Kidney tubule cell (primary cell): ENCODE data around the gene ANKS1A.
"Not testable (repeated sequence)": the region's sequence is repeated elsewhere in the genome, so short reads cannot be mapped to it uniquely, and the experiment has no call there.

ENCODE experiments used
- DNase-seq: peaks from one replicate; pipeline ENCODE4 v3.0.0-alpha.2; 2018; ENCODE audit warnings: low spot score

Gene ANKS1A

DNA sequence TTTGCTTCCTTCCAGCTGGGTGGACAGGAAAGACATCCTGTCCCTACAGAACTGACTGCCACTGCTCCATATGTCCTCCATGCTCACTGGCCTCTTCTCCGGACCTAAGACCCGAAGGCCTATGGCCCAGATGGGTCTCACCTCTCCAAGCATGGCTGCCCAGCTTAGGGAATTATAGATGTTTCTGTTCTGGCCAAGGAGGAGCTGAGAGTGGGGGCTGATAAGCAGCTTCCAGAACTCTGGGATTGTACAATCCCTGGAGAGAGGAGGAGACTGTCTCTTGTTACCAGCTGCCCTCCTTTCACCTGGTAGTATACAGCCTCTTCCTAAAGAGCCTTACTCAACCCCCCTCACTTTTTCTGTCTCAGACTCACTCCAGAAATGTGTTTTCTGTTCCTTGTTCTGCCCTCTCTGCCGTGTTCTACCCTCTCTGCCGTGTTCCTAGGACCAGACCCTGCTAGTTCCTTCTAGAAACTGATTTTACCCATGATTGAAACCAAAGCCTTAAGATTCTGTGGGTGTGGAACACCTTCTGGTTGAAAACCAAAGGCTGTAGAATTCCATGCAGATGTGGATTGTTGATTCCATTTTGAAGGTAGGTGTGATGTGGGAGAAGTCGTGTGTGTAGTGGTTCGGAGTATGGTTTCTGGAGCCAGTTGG is 28.7 kb downstream of the ANKS1A start:
- DNase-seq: no peak

DNA sequence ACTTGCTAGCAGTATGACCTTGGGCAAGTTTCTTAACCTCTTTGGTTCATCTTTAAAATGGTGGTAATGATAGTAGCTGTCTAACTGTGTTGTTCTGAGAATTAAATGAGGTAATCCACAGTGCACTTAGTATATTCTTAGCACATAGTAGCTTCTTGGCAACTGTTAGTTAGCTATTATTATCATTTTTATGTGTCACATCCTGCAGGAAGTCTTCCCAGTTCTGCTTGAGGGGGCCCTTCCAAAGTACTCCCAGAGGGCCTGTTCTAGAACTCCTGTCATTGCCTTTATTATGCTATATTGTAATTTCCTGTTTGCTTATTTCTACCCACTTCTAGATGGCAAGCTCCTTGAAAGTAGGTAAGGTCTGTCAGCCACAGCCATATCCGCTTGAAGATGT is 30.6 kb downstream of the ANKS1A start:
- DNase-seq: peak; percentile 80

DNA sequence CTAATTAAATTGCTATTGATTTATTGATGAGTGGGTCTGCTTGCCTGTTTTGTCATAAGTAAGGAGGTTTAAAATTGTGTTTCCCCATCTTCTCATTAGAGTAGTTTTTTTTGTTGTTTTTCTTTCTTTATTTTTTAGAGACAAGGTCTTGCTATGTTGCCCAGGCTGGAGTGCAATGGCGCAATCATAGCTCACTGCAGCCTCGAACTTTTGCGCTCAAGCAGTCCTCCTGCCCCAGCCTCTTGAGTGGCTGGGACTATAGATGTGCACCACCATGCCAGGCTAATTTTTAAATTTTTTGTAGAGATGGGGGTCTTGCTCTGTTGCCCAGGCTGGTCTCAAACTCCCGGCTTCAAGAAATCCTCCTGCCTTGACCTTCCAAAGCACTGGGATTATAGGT is 31.0 kb downstream of the ANKS1A start:
- DNase-seq: no peak

DNA sequence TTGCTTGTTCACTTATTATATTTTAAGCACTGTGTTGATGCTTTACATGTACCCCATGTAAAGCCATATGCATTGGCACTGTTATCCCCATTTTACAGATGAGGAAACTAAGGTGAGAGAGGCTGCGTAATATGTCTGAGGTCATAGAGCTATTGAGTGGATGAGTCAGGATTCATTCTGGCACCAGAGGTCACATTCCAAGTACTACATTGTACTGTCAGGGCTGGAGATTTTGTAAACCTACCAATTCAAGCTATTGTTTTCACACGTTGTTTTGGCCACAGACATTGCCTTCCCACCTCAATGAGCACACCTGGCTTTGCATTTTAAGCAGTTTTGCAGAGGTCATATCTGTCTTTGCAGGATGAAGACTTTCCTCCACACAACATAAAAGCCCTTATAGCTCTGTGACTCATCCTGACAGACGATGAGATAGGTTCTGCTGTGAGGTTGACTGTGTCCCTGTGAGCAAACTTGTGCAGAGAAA is 33.2 kb downstream of the ANKS1A start:
- DNase-seq: peak; percentile 94

DNA sequence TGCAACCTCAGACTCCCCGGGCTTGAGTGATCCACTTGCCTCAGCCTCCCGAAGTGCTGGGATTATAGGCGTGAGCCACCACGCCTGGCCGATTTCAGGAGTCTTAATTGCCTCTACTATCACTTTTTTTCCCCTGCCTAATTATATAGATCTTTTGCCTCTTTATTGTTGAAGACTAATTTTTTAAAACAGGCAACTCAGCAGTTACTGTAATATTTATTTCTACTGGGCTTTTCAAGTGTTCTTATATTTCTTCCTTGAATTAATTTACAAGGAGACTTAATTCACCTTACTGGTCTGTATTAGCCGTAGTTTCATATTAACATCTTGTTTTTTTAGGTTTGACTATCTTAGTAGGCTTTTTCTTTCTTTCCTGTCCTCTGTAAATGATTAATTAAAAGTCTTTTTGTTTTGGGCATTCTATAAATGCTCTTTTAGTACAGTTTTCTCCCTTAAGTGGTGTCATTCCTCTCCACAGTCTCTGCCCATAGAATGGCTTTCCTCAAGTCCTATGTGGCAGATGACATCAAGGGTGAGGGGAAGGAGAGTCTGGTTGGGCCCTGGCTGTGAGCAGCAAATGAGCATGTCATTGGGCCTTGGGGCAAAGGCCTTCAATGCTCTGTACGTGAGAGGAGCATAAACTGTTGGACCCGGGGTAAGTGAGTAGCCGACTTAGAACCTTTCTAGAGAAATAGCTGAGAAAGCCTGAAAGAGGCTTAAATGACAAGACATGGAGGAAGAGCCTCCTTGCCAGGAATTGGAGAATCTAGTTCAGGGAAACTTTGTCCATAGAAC is 36.0 kb downstream of the ANKS1A start:
- peak; percentile 26 for DNase-seq

DNA sequence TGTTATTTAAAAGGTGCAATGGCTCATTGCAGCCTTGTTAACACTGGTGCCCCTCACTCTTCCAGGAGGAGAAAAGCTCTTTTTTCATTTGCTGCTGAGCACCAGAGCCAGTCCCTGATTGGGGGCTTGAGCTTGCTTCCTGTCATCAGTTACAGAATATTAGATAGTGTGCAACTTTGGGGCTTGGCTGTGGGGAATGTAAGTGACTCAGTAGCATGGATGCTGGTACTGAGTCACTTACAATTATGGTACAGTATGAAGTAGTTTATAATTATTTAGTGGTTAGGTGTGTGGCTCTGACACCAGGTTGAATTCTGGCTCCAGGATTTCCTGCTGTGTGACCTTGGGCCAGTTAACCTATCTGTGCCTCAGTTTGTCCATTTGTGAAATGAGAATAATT is 37.6 kb downstream of the ANKS1A start:
- peak; percentile 88 for DNase-seq

DNA sequence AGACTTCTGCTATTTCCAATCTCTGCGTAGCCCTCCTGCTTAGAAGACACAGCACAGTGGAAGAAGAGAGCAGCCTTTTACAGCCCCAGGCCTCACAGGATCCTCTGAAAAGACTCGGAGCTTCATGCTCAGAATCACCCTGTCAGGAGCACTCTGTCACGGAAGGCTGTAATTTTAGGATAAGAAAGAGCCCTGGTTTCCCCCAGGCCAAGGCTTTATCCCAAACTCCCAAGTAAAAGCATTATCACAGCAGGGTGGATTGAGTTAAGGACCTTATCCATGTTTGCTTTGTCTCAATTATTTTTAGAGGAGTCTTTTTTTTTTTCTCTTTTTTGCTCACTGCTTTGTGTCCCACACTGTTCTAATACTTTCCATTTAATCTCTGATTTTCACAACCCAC is 39.2 kb downstream of the ANKS1A start:
- DNase-seq: no peak

DNA sequence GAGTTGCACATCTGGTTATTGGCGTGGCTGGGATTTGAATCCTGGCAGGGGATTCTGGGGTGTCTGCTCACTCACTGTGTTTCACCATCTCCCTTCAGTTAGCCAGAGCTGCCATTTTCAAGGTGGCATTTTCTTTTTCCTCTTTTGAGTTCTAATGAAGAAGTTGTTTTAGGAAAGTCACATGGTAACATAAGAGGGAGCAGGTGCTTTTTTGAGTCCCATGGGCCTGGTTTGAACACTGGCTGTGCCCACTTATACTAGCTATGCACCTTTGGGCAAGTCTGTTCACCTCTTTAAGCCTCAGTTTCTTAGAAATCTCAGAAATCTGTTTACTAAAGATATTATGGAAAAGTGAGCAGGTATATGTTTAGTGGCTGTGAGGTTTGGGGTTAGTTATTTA is 39.6 kb downstream of the ANKS1A start:
- no peak for DNase-seq

DNA sequence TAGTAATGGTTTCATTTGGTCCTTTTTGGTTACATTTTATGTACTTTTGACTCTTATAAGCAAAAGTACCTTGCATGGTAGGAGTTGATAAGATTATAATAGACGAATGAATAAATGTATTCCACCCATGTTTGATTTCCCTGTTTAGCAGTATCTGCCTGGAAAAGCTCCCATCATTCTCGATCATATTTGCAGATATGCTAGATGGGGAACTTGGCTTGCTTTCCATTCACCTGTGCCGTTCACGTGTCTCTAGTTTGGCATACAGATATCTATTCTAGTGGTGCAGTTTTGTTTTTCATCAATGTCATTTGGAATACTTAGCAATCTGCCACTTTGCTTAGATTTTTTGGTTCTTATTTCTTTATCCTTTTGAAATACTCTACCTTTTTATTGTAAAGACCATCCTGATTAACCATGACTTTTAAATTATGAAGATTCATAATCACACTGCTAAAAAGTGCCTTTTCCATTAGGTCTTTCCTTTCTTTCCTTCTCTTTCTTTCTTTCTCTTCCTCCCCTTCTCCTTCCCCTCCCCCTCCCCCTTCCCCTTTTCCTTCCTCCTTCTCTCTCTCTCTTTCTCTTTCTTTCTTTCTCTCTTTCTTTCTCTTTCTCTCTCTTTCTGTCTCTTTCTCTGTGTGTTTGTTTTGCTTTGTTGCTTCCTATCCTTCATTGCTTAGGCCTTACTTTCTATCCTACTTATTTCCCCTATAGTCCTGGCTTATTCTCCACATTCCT is 40.4 kb downstream of the ANKS1A start:
- DNase-seq: no peak

DNA sequence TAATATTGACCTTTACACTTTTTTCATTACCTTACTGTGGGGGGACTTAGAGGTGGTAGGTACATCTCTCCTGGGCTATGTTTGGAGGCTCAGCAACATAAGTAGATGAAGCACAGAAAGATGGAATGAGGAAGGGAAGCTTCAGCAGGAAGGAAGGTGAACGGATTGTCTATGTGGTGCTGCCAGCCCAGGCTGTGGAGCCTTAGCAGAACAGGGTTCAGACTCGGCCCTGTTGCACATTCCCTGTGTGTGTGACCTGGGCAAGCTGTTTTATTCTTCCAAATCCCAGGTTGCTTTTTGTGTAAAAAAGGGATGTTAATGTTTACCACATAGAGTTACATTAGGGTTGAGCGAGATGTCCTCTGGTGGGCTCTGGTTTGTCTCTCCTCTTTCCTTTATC is 41.2 kb downstream of the ANKS1A start:
- no peak for DNase-seq

DNA sequence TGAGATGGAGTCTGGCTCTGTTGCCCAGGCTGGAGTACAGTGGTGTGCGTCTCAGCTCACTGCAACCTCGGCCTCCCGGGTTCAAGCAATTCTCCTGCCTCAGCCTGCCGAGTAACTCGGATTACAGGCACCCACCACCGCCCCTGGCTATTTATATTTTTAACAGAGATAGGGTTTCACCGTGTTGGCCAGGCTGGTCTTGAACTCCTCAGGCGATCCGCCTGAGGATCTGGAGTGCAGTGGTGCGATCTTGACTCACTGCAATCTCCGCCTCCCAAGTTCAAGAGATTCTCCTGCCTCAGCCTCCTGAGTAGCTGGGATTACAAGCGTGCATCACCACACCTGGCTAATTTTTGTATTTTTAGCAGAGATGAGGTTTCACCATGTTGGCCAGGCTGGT is 43.1 kb downstream of the ANKS1A start:
- not testable (repeated sequence) for DNase-seq

DNA sequence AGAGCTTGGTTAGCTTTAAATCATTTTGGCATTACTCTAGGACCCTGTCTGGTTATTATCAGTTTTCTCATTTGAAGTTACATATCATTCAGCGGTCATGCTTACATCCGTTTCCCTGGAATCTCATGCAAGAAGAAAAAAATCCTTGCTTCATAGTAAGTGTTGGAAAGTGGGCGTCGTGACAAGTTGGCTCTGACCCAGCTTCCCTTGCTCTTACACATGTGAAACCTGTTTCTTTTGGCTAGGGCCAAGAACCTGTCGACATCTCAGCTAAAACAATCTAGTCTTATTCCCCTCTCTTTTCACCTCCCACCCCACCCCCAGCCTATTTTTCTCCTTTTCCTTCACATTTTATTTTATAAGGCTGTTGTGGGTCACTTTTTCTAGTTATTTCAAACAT is 45.5 kb downstream of the ANKS1A start:
- DNase-seq: no peak

DNA sequence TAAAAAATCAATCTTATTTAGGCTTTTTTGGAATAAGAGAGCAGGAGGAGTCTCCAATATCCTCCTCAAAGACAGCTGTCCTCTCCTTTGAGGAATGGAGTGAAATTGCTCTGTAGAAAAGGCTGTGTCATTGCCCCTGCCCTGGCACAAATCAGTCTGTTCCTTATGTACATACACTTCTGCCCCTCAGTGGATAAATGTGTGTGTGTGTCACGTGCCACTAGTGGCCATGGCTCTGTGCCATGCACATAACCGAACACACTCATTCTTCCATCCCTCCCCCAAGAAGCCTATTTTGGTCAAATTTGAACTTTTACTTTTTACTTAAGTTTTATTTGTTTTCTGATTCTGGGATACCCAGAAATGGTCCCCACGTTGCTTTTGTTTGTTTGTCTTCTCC is 49.2 kb downstream of the ANKS1A start:
- DNase-seq: no peak

DNA sequence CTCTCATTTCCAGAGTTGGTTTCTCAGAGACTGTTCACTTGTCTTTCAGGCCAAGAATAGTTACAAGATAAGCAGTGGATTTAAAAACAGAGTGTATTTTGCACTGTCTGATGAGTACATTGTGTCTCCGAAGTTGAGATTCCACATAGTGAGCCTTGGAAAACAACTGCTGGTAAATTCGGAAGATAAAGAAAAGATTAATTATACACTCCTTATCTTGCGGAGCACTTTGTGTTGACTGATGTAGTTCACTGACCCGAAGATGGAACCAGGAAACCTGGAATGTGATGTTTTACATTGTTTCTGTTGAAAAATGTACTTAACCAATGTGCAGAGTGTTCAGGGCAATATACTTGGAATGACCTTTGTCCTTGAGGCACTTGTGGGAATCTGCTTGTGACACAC is 51.0 kb downstream of the ANKS1A start:
- DNase-seq: no peak

DNA sequence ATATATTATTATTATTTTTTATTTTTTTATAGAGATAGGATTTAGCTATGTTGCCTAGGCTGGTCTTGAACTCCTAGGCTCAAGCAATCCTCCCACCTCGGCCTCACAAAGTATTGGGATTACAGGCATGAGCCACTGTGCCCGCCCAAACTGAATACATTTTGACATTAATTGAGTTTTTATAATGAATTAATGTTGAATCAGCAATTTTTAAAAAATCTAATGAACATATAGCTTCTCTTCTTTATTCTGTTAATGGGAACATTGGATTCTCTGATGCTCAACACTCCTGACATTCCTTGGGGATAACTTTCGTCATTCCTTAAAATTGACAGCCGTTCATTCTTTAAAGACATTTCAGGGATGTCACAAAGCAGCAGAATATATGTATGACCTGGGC is 52.4 kb downstream of the ANKS1A start:
- no peak for DNase-seq

DNA sequence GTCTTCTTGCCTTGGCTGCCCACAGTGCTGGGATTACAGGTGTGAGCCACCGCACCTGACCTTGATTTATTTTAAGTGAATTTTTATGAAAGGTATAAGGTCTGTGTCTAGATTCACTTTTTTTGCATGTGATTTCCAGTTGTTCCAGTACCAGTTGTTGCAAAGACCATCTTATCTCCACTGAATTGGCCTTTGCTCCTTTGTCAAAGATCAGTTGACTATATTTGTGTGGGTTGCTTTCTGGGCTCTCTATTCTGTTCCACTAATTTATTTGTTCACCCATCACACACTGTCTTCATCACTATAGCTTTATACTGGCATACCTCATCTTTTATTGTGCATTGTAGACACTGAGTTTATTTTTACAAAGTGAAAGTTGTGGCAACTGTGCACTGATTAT is 56.3 kb downstream of the ANKS1A start:
- no peak for DNase-seq

DNA sequence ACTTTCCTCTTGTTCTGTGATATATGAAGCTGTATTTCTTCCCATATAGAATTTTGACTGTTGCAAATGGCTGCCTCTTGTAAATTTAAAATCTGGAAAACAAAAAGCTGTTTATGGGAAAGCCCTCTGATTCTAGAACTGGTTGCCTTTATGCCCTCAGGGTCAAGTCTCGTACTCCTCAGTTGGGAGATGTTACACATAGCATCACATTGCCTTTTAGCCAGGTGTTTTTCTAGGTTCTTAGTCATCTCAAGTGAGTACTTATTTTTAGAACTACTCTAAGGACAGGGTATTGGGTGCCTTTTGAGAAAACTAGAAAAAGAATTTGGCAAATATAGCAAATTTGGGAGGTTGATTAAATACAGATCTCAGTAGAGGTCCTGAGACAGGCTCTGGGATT is 58.5 kb downstream of the ANKS1A start:
- DNase-seq: no peak

DNA sequence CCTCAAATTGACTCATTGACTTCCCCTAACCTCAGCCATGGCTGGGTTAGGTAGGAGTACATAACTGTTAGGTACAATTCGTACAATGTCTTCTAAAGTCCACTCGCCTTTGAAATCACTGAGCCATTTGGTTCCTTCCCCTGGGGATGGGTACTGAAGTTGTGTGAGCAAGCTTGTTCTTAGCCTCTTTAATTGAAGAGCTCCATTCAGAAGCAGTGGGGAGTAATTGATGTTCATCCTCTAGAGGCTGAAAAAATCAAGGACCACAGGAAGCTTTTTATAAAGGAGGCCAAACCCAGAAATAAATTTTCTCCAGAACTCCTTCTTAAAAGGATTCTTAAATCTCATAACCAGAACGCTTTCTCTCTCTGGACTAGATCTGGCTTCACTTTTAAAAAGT is 60.6 kb downstream of the ANKS1A start:
- DNase-seq: no peak

DNA sequence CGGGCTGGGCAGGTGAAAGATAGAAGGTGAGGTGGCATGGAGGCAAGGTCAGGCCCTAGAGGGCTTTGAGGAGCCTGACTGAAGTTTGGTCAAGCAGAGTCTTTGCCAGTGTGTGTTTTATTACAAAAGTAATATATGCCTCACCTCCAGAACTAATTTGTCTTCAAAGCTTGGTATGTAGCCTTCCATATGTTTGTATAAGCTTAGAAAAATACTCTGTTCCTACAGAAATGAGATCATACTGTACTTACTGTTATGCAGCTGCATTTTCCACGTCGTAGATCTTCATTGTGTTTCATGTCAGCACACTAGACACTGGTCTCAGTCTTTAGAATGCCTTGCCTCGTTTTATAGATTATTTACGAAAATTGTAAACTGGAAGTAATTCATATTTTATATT is 61.8 kb downstream of the ANKS1A start:
- no peak for DNase-seq

DNA sequence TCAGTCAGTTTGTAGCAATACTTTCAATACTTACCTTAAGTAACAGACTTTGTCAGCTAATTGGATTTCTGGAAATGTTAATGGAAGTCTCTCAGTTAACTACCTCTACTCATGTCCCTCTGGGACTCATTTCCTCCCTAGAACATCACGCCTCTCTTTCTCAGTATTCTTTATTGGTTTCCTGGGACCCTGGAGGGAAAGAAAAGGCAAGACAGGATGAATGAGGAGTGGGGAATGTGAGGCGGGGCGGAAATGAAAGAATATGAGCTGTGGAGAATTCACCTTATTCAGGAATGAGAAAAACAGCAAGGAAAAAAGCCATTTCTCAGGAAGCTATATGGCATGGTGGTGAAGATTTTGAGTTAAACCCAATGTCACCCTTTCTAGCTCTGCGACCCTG is 62.7 kb downstream of the ANKS1A start:
- no peak for DNase-seq

DNA sequence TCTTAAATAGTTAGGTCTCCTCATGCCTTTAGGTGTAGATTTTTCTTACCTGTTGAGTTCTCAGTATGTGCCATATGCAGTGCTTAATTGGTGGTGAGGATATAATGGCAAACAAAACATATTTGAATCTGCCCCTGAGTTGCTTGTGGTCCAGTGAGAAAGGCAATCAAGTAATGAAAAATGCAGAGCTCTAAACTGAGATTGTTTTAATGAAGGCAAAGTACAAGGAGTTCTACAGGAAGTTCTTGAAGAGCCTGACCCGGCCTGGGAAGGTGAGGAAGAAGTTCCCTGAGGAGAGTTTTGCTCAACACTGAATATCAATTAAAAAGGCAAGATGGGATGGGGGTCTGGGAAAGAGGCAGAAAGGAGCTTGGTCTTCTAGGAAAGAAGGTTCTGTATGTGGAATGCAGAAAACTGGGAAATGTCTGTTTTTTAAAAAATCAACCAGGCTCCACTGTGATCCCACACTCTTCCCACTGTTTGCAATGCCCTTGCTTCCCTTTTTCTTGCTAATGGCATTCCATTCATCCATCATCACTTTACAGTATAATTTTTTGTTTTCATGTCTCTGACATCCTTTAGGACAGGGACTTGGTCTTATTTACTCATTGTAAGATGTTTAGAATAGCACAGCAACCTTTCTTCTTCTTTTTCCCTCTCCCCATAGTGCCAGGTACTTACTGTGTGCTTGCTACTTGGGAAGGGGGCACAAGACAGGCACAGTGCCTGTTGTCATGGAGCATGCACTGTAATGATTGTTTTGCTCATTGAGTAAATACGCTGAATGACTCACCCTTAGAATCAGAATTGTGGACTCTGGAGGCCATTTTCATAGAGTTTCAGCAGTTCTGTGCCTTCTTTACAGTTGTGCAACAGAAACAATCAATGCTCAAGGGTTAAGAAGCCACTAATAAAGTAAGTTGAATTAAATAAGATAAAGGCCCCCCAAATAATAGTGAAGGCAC is 64.3 kb downstream of the ANKS1A start:
- peak; percentile 60 for DNase-seq

DNA sequence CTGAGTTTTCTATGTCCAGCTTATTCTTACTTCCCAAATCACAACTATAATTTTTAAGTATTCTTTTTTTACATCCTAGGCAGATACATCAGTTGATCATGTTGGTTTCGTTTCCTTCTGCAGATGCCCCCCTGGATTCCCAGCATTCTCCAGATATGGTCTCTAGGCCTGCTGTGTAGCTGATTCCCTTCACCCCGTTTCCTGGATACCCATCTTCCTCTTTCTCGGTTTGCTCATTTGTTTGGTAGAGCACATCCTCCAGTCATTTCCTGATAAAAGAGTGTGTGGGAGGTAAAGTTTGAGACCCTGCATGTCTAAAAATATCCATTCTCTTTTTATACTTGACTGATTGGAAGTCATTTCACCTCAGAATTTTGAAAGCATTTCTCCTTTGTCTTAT is 66.4 kb downstream of the ANKS1A start:
- no peak for DNase-seq
